A172 (cell line): ENCODE results near the gene OTOS. TPM values are rescaled to one million over a fixed set of nuclear protein-coding genes. Genes with fewer than 3 reads are reported as not detected.

Source experiments
- DNase-seq: peaks from one replicate; pipeline ENCODE4 v3.0.0-alpha.2; 2015; ENCODE audit warnings: low spot score
- total RNA-seq: library from RNA; depleted of rRNA; stranded (reverse); fragments of >200 nt; shearing (Covaris generic); gene quantifications from 2 replicates; pipeline ENCODE4 v1.2.3, GENCODE V29; 2014

OTOS gene
- total RNA-seq, 1 experiment from 2014 or later = not detected

DNA sequence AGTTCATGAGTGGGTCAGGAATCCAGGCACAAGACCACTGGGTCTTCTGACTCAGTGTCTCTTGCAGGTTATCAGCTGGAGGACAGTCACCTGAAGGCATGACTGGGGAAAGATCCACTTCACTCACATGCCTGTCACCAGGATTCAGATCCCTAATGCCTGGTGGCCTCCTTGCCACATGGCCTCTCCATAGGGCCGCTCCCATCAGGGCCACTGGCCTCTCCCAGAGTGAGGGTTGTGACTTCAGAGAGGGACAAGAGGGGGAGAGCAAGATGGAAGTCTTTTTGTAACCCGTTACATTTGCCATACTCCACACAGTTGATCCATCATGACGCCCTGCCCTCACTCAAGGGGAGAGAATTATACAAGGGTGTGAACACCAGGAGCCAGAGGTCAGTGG lies 13.0 kb upstream of the OTOS start:
- DNase-seq = no peak

DNA sequence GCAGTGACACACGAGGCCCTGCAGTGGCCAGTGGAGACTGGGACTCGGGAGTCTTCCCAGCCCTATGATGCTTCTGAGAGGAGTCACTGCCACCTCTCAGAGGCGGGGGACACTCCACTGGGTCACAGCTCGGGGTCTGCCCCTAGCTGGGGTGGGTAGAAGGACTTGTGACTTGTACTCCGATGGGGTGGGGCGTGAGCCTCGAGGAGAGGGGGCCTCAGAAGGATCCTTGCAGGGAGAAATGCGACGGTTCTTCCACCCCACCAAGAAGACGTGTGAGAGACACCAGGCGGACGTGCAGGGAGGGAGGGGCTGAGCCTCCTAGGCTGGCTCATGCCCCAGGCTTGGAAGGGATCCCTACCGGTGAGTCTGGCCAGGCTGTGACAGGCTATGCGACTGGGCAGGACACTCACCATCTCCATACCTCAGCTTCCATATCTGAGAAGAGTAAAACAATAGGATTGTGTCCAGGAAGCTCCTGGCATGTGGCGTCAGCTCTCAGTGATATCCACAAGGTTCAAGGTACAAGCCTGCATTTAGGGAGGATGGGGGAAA lies 11.1 kb upstream of the OTOS start:
- DNase-seq = no peak

DNA sequence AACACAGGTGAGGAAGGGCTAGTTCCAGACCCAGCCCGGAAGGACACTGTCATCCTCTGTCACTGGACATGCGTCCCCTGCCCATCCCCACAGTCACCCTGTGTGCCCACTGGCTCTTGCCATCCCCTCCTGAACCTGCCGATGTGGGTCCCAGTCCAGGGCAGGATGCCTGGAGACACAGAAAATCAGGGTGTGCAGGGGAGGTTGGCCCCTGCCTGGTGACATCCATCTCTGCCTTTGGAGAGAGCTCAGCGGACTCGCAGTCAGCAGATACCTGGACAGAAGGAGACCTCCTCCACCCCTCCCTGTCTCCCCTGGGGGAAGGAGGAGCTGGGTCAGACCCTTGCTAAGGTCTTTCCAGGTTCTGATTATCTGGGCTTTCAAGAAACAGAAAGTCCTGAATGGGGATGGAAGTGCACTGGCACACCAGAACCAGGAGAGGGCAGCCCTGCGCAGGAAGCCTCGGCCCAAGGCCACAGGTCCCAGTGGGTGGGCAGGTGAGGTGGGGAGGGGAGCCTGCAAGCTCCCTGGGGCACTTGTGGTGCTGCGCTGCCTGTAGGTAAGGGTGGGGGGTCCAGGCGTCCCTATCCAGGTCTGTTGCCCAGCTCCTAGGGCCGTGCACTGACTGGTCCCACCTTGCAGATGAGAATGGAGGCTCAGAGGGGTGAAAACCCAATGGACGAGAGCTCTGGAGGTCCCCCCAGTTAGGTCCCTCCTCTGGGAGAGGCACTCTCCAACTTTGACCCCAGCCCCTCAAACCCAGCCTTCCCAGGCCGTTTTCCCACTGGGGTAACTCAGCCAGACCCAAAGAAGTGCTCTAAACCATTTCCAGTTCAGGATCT lies 9.7 kb upstream of the OTOS start:
- peak; percentile 31 for DNase-seq

DNA sequence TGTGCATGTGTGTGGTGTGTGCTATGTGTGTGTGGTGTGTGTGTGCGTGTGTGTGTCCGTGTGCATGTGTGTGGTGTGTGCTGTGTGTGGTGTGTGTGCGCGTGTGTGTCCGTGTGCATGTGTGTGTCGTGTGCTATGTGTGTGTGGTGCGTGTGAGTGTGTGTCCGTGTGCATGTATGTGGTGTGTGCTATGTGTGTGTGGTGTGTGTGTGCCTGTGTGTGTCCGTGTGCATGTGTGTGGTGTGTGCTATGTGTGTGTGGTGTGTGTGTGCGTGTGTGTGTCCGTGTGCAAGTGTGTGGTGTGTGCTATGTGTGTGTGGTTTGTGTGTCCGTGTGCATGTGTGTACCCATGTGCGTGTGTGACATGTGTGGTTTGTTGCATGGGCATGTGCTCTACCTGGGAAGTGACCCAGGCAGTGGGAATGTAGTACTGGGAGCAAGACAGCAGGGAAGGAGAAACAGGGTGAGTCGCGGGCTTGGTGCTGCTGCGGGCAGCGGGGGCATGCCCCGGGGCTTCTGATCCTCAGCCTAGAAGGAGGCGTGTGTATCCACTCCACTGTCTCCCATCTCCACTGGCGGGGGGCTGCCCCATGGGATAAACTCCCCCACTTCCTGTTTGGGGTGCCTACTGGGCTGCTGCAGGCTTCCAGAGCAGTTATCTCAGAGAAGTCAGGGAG lies 7.6 kb upstream of the OTOS start:
- no peak for DNase-seq

DNA sequence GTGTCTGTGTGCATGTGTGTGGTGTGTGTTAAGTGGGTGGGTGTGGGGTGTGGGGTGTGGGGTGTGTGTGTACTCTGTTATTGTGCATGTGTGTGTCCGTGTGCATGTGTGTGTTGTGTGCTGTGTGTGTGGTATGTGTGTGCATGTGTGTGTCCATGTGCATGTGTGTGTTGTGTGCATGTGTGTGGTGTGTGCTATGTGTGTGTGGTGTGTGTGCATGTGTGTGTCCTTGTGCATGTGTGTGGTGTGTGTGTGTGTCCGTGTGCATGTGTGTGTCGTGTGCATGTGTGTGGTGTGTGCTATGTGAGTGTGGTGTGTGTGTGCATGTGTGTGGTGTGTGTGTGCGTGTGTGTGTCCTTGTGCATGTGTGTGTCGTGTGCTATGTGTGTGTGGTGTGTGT lies 6.9 kb upstream of the OTOS start:
- DNase-seq = no peak

DNA sequence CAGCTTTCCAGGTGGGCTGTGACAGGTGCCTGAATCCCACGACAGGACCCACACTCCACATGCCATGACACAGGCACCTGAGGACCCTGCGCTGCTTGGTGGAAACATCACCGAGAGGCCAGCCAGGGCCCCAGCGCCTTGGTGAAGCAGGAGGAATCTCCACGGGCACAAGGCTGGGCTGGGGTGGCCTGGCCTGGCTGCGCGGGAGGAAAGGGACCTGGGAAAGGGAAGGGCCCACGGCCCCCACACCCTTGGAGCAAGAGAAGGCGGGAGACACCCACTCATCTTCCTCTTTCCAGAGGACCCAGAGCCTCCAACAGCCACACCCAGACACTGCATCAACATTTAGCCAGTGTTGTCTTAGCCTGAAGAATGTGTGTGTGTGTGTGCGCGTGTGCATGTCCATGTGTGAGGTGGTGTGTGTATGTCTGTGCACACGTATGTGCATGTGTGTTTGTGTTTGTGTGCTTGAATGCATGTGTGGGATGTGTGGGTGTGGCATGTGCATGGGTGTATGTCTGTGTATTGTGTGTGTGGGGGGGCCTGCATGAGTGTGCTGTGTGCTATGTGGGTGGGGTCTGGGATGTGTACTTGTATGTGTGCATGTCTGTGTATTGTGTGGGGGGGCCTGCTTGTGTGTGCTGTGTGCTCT lies 6.3 kb upstream of the OTOS start:
- DNase-seq = no peak

DNA sequence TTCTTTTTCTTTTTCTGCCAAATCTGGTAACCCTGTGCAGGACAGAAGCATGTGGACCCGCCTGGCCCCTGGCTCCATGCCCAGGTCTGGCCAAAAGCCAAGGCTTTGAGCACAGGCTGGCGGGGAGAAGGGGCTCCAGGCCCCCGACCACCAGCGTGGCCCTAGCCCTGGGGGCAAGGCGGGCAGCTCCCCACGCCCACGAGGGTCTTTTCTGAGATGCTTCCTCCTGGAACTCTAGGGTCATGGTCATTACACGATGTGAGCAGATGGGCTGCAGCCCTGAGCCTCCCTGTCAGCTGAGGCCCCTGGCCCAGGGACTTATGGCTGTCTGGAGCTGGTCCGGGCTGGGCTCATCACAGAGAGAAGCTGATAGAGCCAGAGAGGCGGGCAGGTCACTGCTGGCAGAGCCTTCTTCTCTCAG lies 5.7 kb upstream of the OTOS start:
- DNase-seq = no peak

DNA sequence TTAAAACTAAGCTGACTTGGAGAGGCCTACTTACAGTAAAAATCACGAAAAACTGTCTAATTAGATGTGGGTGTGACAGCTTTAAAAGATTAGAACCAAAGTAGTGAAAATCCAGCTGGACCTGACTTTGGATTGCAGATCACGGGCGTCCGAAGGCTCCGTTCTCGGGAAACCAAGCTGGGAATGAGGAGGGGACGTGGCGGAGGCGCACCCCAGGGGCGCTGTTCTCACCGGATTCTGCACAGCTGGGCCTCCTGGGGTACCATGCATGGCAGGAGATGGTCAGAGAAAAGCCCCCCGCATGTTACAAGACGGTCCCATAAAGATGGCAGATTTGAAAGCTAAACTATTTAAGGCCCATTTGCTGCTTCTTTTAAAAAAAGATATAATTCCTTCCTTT lies 5.0 kb upstream of the OTOS start:
- DNase-seq = no peak

DNA sequence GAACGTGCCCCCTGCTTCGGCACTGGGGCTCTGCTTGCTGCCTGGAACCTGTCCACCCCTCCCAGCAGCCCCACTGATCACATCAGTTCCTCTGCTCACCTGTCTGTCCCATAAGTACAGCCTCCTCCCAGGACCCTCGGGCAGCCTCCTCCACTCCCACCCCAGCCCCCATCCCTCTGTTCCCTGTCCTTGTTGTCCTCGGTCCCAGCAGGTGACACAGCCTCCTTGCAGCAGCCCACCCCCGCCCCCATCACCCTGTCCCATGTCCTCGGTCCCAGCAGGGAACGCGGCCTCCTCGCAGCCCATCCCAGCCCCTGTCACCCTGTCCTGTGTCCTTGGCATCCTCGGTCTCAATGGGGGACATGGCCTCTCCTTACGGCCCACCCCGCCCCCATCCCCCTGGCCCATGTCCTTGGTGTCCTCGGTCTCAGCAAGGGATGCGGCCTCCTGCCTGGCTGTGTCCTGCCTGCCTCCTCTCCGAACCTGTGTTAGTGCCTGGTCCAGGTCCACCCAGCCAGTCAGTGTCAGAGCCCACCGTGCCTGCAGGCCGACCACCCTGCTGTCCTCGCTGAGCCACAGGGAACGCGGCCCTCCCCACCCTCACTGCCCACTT lies 4.3 kb upstream of the OTOS start:
- no peak for DNase-seq

DNA sequence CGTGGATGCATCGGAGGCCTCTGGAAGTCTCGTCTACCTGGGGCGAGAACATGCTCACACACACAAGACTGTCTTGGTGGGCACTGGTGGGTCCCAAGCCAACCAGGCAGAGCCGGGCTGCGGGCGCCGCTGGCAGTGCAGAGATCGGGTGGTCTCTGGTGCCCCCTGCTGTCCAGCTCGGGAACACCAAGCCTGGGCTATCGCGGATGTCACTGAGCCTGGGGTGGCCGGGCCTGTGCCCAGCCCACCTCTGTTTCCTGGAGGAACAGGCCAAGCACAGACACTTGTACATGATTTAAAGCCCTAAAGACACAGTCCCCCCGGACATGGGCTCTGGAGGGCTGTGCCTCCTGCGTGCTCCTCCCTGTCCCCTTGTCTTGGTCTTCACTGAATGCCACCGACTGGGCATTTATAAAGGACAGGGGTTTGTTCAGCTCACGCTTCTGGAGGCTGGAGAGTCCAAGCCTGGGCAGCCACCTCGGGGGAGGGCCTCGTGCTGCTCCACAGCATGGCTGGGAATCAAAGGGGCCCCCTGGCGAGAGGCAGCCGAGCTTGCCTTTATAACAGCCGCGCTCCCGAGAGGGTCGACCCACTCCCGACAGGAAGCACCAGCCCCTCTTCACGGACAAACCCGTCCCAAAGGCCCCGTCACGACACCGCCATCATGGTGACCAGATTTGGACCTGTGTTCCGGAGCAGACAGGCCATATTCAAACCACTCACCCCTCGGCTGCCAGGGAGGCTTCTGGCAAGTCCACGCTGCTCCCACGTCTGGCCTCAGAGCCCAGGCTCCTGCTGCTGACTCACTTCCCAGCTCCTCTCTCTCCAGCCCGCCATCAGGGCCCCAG lies 3.6 kb upstream of the OTOS start:
- DNase-seq = peak; percentile 50

DNA sequence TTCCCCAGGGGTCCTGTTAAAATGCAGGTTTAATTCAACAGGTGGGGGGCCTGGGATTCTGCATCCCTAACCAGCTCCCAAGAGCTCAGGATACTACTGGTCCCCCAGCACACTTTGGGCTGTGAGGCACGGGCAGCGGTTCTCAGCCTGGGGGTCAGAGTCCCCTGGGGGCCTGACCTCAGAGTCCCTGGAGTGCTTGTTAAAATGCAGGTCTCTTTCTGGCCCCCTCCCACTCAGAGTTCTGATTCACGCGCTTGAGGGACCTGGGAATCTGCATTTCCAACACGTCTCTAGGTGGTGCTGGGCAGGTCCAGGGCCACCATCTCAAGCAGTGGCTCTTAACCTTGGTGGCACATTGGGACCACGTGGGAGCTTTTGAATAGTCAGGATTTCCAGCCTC lies 2.8 kb upstream of the OTOS start:
- no peak for DNase-seq

DNA sequence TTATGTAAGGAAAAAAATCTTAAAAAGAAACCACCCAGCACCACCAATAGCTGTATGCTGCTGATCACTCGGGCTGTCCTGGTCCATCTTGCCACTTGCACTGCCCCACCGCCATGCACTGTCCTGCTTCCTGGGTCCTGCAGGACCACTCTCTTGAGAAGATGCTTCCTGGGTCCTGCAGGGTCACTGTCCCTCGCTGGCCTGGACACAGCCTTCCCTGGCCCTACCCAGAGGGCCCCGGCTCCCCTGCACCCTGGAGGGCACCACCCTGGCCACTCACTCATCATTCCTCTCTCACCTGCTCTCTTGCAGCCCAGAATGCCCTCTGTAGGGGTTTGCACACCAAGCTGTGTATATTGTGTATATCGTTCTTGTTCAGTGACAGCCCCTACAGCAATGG lies 2.4 kb upstream of the OTOS start:
- DNase-seq = no peak

DNA sequence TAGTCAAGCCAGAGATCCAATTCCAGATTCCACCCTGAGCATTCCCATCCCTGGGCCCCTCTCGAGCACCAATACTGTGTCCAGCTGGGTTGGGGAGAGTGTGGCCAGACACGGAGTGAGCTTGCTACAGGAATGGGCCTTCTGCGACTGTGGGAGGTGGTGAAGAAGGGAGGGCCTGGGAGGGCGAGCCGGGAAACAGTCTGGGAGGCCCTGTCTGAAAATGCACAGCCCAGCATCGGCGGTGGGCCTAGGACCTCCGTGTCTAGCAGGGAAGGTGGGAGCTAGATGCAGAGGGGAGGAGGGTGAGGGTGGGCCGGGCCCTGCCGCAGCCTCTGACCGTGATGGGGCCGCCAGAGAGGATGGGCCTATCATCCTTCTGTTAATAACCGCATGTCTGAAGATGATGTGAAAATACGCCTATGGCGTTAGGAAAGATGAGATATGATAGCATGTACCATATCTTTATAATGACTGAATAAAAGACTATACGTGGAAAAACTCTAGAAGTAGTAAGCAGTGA lies 1.9 kb upstream of the OTOS start:
- DNase-seq = no peak

DNA sequence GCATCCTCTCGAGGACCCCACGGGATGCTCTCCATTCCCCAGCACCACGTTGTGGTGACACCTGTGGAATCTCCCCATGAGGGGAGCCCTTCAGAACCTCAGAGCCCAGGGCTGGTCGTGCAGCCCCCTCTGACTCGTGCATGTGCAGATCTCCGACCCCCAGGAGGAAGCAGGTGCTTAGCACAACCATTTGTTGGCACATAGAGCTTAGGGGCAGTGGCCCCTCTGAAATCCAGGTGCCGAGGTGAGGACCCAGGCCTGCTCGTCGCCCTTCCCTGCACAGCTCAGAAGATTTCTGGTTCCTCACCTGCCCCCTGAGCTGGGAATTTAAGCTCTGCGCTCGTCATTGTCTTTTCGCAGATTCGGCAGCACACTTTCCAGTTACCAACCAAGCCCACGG lies 1.3 kb upstream of the OTOS start:
- no peak for DNase-seq

DNA sequence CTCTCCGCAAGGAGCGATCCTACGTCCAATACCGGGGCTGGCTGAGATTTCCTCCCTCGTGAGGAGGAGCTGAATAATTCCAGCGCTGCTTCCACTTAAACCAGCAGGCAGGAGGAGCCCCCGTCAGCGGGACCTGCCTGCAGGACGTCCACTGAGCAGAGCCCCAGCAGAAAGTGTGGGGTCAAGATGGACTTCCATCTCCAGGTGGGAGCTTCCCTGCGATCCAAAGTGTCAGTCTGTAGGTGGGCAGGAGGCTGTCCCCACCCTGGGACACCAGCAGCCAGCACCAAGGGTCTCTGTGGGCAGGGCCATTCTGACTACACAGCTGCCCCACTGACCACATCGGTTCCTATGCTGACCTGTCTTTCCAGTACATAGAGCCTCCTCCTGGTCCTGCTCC lies 462 bp upstream of the OTOS start:
- DNase-seq = no peak

DNA sequence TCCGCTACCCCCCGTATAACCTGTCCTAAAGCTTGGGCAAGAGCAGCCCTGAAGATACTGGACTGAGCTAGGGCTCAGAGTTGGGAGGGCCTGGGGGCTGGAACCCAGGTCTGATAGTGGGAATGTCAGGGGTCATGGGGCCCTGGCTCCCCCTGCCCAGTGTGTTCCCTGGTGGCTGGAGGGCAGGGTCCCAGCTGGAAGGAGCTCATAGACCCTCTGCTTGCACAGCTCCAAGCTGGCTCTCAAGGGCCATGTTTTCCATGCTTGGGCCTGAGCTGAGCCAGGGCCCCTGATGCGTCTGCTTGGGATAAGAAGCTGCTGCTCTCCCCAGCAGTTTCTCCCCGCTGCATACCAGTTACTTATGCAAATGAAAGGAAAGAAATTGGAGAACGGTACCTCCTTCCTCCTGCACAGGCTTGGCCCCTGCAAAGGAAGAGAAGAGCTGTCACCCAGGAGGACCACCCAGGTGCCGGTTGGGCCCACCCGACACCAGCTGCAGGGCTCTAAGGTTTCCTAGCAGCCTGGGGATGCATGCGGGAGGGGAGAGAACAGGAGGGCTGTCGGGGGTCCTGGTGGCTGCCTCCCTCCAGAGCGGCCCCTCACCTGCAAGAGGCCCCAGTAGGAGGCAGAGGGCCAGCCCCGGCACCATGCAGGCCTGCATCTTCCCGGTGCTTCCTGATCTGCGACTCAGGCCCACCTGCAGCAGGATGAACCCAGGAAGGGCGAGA lies 628 bp downstream of the OTOS start:
- DNase-seq = no peak

DNA sequence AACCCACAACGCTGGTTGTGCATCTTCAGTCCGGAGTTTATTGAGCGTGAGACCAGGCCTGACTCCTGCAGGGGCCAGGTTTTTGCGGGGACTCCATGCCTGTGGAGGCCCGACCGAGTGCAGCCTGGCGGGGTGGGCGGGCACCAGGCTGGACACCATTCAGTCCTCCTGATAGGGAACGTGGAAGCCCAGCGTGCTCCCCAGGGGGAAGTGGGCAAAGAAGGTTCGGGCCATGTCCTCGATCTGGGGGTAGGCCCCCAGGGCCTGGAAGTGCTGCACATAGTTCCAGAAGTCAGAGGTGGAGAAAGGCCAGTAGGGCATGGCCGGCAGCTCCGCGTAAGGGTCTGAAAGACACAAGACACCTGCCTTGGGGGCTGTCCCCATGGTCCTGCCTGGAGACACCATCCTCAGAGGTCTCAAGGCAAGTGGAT lies 1.4 kb downstream of the OTOS start:
- DNase-seq = no peak

DNA sequence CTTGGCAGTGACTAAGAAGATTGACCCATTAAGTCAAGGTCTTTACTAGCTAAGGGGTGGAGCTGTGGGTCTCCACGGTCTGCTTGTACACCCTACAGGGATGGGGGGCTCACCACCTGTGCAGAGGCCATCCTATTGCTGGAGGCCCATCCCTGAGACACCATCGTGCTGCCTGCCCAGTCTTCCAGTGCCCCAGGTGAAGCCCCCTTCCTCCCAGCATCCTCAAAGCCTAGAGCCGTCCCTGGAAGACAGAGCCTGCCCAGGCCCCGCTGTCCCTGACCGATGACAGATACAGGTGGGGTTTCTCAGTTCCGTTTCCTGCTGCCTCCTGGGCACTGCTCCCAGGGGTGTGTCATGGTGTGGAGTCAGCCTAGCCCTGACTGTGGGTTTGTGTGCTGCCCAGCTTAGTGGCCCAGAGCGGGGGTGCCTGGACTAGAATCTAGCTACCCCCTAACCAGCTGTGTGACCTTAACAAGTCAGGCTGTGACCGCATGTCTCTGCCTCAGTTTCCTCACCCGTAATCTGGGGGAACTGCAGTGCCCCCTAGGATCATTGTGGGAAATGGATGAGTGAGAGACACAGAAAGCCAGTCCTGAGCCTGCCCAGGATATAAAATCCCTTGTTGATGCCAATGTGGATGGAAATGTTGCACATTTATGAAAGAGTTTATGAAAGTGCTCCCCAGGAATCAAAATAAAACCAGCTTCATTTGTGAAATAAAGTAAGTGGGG lies 2.0 kb downstream of the OTOS start:
- peak; percentile 41 for DNase-seq

DNA sequence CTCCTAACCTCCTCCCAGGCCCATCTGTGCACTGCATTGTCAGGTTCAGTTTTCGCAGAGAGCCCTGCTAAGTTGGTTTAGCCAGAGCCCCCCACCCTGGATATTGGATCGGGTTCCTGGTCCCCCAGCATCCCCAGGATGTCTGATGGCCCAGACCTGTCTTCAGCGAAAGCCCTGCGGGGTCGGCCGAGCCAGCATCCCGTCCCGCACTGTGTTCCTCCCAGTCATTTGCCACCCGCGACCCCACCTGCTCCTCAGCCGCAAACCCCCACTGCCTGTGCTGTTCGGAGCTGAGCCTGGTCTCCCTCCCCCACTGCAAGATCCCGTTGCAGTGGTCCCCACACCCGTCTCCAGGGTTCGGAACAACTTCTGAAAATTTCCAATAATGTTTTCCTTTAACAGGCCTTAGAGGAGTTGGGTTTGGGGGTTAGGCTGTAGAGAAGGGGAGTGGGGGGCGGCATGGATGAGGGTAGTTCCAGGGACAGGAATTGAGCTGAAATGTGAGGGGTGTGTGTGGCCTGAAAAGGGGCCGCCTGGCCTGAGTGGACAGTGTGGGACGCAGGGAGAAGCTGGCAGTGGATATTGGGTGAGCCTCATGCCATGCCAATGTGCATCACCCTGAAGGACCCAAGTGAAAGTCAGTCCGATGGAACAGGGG lies 2.7 kb downstream of the OTOS start:
- DNase-seq = no peak
